Stimulated activated CD4-positive, alpha-beta T cell treated with anti-CD3 and anti-CD28 coated beads, Interleukin-12 subunit alpha, Interleukin-12 subunit beta, amount 100 ng/mL, for 4 hours (primary cell): ENCODE data around the gene DCTN3.

ENCODE experiments used
- DNase-seq: peaks from one replicate; pipeline ENCODE4 v3.0.0-alpha.2; 2020

Gene DCTN3

DNA sequence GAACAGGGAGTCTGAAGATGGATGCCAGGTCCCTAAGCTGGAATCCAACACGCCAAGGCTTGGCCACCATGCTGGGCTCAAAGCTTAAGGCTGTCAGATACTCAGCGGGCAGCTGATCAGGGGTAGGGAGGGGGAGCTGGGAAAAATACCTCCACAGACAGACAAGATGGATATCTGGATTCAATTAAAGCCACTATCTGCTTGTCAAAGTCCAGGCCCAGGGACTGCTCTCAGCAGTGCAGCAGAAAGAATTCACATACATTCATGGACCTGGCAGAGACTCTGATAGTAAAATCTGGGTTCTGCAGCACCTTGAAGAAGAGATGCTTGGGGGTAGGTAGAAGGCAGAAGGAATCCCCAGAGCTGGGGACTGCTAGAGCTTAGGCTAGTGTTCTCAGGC is 5.2 kb downstream of the DCTN3 start:
- no peak for DNase-seq

DNA sequence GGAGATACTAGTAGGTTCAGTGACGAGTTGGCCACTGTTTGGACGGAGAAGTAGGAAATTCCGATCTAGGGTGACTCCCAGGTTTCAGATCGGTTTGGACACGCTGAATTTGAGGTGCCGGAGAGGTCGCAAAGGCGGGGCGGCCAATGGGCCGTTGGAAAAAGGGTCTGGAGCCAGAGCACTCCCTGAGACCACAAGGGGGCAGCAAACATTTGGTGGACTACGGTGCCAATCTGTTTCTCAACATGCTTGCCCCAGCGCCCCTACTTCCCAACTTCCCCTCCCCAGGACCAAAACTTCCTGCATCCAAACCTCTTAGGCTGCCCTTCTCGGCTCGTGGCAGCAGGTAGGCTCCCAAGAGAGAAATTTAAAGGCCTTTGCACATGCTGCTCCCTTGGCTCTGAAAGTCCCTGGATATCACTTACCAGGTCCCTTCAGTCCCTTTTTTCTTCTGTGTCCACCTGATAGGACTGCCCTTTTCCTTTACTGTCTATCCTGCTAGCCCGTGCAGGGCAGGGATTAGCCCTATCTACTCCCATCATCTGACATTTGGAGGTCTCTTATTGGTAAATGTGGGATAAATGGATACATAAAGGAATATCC is 7.4 kb downstream of the DCTN3 start:
- DNase-seq: peak; percentile 57

DNA sequence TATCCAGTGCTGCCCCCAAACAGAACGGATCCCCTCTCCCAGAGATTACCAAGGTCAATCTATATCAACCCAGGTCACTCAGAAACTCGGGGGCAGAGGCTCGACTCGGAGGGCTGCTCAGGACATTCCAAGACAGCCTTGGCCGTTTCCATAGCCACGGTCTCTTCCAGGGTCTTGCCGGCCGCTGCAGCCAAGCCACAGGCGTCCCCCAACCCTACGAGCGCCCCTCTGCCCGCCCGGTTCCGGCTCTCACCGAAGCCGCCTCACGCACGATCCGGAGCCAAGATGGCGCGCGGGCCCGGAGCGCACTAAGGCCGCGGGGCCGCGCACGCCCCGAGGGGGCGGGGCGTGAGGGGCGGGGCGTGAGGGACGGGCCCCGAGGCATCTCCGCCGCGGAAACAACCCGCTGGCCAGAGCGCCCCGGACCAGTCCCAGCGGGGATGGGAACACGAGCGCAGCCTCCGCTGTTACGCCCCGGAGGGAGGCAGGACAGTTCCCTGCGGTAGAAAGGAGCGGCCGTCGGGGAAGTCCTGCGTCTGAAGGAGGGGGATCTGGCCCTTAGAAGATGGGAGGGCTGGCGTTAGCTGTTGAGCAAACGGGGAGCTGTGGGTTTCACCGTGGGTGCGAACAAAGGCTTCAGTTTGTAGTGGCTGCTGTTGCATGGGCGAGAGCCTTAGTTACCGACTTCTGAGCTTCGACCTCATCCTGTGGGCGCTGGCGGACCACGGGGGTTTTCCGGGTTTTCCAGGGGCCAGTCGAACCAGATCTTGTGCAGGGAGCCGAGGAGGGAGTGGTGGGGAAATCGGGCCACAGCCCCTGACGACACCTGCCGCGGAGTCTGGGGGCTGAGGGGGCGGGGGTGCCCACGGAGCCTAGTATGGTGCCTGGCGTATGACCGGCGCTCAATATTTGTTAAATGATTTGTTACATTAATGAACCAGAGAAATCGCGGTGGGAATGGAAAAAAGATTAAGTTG is 8.2 kb downstream of the DCTN3 start, which contains the start of gene RPP25L:
TSS of gene RPP25L (minus strand) at position 287 of the 977 bp plus-strand sequence. CDS start 801 bp downstream, outside the sequence.
- peak; percentile 87 for DNase-seq

DNA sequence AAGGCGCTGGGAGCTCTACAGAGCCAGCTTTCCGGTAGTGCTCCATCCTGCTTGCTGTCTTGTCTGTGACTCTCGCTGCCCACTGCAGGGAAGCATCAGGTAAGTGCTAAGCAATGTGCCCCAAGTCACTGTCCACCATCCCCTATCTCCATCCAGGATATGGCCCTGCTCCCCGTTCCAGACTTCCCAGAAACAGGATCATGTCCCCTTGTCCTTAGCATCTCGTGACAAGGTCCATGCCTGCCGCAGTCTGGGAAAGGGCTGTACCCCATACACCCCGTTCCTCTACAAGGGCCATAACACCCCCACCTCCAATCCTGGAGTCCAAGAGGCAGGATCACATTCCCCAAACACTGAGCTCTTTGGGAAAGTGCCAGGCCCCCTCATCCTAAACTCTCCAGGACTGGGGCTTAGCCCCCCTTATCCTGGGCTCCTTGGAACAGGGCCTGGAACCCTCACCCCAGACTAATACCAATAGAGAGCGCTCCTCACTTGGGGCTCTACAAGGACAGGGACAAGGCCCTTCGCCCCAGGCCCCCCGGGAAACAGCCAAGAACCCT is 9.0 kb downstream of the DCTN3 start:
- DNase-seq: no peak

DNA sequence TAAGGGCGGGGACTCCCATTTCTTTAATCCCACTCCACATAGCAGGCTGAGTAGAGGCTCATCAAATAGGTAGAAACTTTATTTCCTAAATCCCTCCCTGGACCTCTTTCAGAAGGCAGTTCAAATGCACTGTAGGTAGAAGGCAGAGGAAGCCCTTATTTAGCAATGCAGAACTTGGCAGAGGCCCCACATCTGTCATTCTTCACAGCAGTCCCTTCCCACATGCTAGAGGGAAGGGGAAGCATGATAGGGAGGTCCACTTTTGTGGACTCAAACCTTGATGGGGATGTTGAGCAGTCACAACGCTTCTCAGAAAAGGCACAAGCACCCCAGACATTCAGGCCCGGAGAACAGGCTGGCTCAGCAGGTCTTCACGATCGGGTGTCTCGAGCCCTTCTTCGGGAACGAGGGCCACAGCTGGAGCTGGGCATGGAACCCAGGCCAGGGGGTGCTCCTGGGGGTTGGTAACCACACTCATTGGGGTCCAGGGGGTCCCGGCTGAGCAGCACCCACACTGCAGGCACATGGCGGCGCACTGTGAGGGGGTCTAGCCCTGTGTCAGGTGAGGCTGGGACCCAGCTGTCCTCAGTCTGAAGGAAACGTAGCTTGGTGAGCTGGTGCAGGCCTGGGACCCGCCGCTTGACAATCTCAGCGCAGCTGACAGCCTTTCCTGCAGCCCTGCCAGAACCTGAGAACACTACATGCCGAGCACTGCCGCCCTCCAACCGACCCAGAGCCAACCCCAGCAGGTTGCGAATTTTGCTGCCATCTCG is 9.7 kb downstream of the DCTN3 start:
- DNase-seq: no peak

DNA sequence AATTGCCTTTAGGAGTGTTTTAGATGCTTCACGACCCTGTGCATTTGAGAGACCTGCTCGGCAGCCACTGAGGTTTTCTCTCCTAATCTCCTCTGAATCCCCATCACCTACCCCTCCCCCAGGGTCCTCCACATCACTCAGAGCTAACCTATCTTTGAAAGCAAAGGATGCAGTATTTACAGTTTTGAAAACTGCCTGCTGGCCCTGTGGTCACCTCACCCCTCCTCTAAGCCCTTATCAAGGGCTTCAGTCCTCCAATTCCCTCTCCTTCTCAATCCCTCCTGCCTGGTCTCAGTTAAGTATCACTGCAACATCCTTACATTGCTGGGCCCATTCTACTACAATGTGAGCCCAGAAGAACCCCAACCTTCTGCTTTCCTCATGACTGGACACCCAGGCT is 13.0 kb downstream of the DCTN3 start:
- DNase-seq: no peak

DNA sequence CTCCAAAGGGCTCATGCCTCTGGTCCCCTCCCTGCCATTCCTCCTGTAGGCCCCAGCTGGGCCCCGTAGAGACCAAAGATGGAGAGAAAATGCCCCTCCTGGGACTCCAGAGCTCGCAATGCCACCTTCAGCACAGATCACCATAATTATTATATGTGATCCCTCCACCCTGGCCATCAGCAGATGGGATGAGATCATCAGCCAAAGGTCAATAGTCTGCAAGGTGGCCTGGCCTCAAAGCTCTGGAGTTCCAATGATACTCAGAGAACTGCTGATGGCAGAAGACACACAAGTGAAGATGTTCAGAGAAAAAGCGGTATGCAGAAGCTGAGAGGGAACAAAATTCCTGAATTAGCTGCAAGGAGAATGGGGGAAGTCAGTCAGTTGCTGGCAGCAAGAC is 13.4 kb downstream of the DCTN3 start:
- no peak for DNase-seq

DNA sequence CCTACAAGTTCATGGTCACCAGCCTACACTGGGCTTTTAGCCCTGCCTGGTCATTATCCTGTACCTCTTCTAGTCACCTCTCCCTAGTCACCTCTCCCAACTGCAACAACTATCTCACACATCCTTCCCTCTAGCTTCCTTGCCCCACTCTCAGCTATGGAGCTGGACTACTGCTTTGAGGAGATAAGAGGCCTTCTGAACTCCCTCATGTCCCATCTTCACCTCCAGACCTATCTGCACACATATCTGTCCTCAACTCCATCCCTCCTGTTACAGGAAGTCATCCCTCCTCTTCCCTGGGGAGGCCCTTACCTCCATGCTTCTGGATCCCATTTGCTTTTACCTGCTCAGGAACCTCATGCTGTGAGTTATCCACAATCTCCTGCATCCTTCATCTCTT is 14.1 kb downstream of the DCTN3 start:
- DNase-seq: no peak

DNA sequence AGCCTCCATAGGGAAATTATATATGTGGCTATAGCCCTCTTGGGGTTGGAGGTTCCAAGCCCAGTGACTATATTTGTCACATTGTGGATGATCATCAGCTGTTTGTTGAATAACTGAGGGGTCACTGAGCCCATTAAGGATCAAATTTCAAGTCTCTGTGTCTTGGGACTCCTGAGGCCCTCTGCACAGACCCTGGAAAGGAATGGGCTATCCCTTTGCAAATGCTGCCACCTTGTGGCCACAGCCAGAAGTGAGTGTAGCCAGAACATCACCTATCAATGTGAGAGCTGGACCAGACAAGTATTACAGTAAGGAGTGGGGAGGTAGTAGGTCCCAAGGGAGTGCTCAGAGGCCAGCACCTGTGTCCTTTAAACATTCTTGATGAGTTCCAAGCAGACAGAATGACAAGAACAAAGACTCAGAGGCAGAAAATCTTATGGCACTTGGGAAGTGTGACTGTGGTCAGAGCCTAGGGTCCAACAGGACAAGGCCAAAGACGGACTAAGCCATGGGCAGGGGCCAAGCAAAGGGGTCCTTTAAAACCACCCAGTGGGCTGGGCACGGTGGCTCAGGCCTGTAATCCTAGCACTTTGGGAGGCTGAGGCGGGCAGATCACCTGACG is 16.6 kb downstream of the DCTN3 start:
- peak; percentile 79 for DNase-seq

DNA sequence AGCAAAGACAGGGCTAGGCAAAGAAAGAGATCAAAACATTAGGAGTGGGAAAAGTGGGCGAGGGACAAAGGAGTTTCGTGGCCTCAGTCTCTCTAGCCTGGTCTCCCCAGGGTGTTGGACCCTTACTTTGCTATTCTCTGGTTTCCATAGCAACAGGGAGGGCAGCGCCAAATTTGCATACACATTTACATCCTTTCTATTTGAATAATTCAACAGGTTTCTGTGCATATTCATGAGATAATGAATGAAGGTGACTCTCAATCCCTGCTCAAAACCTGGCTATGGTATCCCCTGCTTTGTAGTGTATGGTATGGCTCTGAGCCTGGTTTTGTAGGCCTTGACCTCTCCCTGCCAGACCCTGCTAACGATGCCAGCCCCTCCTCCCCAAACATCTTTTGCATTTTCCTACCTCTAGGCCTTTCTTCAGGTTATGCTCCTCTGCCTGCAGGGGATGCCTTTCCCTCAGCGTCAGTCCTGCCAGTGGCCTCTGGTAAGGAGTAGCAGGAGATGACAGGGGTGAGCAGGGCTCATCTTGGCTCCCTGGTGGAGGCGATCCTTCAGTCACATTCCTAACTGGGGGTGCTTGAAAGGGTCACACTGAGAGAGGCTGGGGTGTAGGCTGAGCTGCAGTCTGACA is 18.2 kb downstream of the DCTN3 start:
- DNase-seq: no peak

DNA sequence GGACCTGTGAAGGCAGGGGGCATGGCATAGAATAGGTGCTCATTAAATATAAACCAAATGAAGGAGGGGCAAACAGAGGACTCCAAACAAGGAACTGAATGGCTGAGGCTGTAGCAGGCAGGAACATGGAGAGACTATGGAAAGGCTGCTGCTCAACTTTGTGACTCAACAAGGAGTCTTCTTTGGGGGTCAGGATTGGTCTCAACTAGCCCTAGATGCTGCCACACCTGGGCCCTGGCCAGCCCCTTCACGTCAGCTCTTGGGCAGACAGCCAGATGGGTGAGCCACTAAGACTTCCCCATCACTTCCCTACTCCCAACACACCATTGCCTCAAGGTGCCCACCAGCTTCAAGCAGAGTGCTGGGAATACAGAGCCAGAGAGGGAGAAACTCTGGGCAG is 19.4 kb downstream of the DCTN3 start:
- DNase-seq: no peak

DNA sequence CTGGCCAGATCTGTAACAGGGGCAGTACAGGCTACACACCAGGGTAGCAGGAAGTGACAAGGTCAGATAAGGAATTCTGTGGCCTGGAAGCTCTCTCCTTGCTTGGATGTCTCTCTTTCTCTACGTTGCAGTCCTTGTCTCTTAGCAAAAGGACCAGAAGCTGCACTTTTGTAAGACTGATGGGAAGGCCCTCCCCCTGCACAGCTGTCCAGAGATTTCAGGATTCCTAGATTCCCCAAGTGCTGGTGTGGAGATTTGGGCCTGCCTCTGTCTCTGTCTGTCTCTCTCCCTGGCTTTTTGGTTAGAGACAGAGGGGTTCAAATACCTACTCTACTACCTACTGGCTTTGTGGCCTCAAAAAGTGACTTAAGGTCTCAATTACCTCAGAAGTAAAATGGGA is 20.7 kb downstream of the DCTN3 start:
- DNase-seq: no peak

DNA sequence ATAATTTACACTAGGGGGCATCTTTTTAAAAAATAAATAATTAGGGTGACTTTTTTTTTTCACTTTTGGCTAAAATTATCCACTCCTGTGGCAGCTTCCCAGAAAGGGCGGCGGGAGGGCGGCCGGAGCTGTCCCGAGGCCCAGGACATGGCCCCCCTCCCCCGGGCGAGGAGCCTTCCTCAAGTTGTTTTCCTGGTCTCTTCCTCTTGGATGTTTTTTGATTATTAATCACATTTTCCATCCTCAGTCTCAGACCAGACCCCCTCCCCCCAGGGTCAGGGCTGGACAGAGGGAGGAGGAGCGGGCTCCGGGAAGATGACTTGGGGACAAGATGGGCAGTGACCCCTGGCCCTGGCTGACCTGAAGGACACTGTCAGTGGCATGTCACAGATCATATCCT is 26.1 kb downstream of the DCTN3 start:
- no peak for DNase-seq

DNA sequence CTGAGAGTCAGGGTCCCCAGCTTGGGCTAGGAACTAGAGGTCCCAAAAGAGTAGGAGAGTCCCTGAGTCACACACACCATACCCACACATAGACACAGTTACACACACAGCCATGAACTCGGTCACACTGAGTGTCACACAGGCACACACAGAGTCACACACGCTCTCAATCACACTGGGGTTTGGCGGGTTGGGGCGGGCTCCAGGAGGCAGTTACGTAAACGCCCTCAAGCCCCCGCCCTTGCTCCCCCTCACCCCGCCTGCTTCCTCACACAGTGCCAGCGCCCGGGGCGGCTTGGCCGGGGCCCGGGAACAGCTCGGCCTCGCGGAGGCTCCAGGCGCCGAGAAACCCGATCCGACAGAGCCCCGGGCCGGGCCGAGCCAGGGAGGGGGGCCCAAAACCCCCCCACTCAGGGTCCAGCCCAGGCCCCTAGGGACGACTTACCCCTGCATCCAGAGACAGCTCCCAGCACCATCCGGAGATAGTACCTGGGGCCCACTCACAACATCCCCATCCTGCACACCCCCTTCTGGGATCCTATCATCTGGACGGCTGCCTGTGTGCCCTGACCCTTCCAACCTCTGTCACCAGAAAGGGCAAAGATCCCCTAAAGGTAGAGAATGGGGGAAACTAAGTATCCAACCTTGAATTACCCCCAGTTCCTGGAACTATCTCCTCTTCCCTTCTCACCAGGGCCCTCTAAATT is 27.2 kb downstream of the DCTN3 start:
- DNase-seq: no peak

DNA sequence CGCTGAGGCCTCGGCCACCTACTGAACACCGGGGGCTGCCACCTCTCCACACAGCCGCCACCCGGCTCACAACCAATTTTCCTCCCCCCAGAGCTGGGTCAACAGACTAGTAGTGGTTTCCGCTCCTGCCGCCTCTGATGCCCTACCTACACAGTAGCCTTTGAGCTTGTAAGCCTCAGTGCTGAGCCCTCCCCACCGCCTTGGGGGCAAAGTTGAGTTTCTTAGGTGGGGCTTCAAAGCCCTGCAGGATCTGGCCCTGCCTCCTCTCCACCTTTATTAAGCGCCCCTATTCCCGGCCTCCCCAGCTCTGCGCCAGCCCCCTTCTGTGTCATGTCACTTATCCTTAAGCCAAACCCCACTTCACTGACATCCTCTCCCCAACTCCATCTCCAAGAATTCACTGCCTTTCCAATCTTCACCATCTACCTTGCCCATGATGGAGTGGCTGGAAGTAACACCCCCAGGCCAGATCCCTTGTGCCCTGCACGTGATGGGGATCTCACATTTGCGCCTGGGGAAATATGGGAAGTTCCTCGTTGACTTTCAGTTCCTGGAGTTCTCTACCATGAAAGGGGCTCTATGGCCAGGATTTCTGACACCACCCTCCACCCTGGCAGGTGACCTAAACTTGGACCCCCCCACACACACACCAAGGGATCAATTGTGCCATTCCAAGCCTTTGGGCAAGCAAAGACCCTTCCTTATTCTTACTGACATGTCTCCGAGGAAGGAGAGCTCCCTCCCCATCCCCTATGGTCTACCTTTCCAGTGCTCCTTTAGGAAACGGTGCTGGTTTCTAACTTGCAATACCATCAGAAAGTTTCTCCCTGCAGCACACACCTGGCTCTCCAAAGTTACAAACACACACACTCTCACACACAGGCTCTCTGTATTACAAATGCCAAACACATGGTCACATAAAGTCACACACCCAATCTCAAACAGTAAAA is 28.1 kb downstream of the DCTN3 start:
- no peak for DNase-seq

DNA sequence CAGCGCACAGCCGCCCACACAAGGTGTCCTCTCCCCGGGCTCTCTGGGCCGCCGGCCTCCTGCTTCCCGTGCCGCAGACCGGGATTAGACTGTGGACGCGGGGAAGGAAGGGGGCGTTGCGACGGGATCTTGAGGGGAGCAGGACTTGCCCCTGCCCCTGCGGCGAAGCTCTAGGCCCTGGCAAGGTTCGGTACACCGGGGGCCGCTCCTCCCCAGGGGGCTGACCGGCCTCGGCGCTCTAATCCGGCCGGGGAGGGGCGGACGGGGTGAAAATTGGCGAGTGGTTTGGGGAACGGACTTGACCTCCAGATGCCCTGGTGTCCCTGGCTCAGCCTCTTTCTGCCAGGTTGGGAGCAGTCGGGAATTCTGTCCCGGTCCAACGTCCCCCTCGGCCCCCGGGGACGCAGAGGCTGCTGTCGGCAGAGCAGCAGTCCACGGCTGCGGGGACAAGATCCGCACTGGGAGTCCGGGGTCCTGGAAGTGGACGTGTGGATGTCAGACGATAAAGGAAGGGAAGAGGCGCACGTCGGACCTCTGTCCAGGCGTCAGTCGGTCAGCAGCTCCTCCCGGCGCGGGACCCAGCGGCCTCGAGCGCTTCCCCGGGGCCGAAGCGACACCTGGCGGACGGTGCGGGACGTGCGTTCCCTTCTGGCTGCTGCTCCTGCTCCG is 28.9 kb downstream of the DCTN3 start:
- DNase-seq: peak; percentile 81

DNA sequence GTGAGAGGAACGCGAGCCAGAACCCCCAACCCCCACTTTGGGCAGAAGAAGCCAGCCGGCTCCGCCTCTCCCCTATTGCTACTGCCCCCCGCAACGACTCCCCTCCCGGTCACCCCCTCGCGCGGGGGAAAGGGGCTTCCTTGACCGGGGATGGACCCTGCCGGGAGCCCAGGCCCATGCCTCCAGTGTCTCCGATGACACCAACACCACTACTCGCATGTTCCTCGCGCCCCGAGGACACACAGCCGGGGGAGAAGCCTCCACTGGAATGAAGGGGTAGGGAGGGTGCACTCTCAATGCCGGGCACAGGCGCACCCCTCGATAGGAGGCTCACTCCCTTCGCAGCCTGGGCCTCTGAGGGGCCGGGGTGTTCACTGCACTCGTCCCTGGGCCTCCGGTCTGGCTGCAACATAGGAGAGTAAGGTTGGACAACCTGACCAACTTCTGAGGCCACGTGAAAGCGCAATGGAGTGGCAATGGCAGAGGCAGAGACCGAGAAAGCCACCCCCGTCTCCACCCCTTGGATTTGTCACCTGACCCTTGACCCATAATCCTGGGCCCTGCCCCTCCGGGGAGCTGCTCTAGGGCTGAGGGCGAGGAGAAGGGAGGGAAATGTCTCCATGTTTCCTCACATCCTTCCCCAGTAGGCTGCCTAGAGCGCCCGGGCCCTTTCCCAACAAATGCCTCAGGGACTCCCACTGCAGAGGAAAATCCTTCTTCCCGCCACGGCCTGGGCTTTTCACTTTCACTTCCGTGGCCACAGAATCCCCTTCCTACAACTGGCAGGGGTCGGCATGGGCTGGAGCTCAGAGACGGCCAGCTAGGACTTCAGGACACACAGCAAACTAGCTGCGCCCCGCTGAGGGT is 29.7 kb downstream of the DCTN3 start:
- DNase-seq: no peak

DNA sequence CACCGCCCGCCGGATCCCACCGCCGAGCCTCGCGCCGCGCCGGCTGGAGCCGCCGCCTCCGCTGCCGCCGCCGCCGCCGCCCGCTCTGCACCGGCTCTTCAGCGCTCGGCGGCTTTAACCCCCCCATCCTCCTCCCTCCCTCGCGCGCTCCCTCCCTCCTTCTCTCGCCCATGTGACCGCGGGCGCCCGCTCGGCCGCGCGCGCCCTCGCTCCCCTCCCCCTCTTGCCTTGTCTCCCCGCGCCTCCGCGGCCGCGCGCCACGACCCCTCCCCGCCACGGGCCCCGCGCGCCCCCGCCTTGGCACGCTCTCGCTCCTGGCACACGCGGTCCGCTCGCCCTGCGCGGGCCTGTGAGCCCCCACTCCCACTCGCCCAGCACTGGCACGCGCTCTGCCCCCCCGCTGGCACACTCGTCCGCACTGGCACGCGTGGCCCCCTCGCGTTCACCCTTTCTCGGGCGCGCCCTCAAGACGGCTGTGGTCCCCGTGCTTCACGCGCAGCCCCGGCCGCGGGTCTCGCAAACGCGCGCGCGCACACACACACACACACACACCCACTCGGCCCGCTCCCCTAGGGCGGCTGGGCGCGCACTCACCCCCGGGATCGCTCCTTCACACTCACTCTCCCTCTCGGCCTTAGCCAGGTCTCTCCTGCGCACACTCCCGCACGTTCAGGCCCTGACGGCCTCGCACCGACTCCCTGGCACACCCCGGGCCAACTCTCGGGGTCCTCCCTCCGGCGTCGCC is 30.5 kb downstream of the DCTN3 start, which contains the start of gene CNTFR:
TSS of gene CNTFR (minus strand) at position 89 of the 745 bp plus-strand sequence. CDS start 20,743 bp downstream, outside the sequence.
- DNase-seq: peak; percentile 23
